SK-N-SH (cell line): Measurements from ENCODE around the gene TRAPPC12.

Experiments used
- EP300 ChIP-seq, 2 experiments: IDR thresholded peaks; 2 replicates each; pipeline versions ENCODE4 v1.4.0 to v1.6.1; 2012; ENCODE audit warnings: borderline replicate concordance in 1 of 2, low read depth in 1 of 2, low read length in 1 of 2
- MEF2A ChIP-seq: IDR thresholded peaks from 2 replicates; pipeline ENCODE4 v1.4.0; 2012; ENCODE audit warnings: low read depth, borderline replicate concordance
- RCOR1 ChIP-seq: fragments of 150-350 bp; IDR thresholded peaks from 2 replicates; pipeline ENCODE4 v1.6.1; 2017; ENCODE audit warnings: antibody characterized with exemption, low read length
- TAF1 ChIP-seq: IDR thresholded peaks from 2 replicates; pipeline ENCODE4 v1.6.1; 2012; ENCODE audit warnings: low read depth, mild to moderate bottlenecking, low read length, moderate library complexity, borderline replicate concordance
- TF ChIP-seq, protein P1 (sequence below): fragments of 200-600 bp; sonication (generic); IDR thresholded peaks from 2 replicates; pipeline ENCODE4 v1.6.1; 2017; ENCODE audit warnings: antibody characterized with exemption, mild to moderate bottlenecking, moderate library complexity

DNA sequence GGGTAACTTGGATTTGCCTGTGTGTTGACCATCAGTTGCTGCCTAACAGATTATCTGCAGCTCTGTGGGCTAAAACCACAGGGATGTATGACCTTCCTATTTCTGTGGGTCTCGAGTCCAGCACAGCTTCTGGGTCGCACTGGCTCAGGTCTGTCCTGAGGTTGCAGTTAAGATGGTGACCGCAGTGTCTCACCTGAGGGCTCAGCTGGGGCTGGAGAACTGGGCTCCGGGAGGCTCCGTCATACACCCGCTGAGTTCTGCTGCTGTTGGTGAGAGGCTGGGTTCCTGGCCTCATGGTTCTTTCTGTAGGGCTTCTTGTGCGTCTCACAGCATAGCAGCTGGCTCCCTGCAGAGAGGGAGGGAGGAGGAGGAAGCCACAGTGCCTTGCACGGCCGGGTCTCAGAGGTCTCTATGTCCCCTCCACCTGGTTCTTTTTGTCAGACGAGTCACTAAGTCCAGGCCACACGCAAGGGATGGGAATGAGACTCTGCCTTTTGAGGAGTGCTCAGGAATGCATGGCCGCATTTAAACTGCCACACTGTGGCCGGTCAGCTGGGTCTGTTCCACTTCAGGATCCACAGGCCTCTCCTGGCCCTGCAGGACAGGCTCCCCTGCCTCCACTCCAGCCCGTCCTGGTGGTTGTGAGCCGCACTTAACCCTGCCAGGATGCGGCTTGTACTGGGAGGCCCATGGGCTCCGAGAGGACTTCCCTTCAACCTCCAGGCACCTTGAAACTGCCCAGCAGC is 72.6 kb downstream of the TRAPPC12 start:
- TF ChIP-seq, protein P1, sequence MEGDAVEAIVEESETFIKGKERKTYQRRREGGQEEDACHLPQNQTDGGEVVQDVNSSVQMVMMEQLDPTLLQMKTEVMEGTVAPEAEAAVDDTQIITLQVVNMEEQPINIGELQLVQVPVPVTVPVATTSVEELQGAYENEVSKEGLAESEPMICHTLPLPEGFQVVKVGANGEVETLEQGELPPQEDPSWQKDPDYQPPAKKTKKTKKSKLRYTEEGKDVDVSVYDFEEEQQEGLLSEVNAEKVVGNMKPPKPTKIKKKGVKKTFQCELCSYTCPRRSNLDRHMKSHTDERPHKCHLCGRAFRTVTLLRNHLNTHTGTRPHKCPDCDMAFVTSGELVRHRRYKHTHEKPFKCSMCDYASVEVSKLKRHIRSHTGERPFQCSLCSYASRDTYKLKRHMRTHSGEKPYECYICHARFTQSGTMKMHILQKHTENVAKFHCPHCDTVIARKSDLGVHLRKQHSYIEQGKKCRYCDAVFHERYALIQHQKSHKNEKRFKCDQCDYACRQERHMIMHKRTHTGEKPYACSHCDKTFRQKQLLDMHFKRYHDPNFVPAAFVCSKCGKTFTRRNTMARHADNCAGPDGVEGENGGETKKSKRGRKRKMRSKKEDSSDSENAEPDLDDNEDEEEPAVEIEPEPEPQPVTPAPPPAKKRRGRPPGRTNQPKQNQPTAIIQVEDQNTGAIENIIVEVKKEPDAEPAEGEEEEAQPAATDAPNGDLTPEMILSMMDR = no peak
- TF ChIP-seq RCOR1 (no peak), EP300 (IDR thresholded peaks at IDR 0.05; ENCODE audit: borderline replicate concordance in 1 of 2, low read depth in 1 of 2, low read length in 1 of 2) (no peak), MEF2A (no peak), TAF1 (no peak)
